Activated CD4-positive, alpha-beta T cell treated with anti-CD3 and anti-CD28 coated beads, Interleukin-2, amount 50 U/mL, for 24 hours (primary cell): Measurements from ENCODE around the gene BRD3.
"Not testable (repeated sequence)": the region's sequence is repeated elsewhere in the genome, so short reads cannot be mapped to it uniquely, and the experiment has no call there.

Experiments used
- DNase-seq, 2 donors: peaks; one replicate each; pipeline ENCODE4 v3.0.0-alpha.2; 2020; ENCODE audit warnings: low read depth in 1 of 2, low spot score in 1 of 2

Gene BRD3

GRCh38 chr9:134067904-134068743, at the start of gene BRD3:
Gene BRD3, minus strand, starts transcription at chr9:134068026. Its CDS starts 14,549 bp downstream, at chr9:134053477.
- peak; percentile 65 to 67 for DNase-seq

- no peak for DNase-seq
These were observed 44.7 kb upstream of the BRD3 start for GRCh38 chr9:134112561-134112960.

DNA sequence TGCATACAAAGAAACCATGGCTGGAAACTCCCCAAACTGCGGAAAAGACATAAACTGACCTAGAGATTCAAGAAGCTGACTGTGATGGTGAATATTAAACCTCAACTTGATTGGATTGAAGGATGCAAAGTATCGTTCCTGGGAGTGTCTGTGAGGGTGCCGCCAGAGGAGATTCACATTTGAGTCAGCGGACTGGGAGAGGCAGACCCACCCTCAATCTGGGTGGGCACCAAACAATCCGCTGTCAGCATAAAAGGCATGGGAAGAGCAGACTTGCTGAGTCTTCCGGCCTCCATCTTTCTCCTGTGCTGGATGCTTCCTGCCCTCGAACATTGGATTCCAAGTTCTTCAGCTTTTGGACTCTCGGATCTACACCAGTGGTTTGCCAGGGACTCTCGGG, 43.2 kb upstream of the BRD3 start:
- DNase-seq = no peak

DNA sequence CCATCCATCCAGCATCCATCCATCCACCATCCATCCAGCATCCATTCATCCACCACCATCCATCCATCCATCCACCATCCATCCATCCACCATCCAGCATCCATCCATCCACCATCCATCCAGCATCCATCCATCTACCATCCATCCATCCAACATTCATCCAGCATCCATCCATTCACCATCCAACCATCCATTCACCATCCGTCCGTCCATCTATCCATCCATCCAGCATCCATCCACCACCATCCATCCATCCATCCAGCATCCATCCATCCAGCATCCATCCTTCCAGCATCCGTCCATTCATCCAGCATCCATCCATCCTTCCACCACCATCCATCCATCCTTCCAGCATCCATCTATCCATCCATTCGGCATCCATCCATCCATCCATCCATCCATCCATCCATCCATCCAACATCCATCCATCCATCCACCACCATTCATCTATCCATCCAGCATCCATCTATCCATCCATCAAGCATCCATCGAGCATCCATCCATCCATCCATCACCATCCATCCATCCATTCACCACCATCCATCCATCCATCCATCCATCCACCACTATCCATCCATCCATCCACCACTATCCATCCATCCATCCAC, 35.7 kb upstream of the BRD3 start:
- no peak for DNase-seq

- no peak for DNase-seq
These were observed 33.9 kb upstream of the BRD3 start for GRCh38 chr9:134101623-134102149.

- not testable (repeated sequence) for DNase-seq
These were observed 33.3 kb upstream of the BRD3 start for GRCh38 chr9:134101133-134101532.

DNA sequence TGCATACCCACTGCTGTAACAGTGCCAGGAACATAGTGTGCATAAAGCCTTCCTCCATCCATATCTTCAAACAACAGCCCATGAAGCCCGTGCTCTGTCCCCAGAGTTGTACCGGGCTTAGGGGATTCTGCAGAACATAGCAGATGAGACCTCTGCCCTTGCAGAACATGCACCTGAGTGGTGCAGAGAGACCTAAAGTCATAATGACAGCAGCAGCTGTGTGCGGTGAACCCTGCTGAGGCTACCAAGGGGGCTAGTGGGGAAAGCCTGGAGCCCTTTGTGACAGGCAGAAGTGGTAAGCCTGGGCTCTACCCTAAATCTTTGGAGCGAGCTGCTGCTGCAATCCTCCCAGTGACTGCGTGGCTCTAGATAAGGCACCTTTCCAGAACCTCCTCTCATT, 32.2 kb upstream of the BRD3 start:
- no peak for DNase-seq

- peak; percentile 29 to 46 for DNase-seq
These were observed 31.4 kb upstream of the BRD3 start for GRCh38 chr9:134099123-134099761.

DNA sequence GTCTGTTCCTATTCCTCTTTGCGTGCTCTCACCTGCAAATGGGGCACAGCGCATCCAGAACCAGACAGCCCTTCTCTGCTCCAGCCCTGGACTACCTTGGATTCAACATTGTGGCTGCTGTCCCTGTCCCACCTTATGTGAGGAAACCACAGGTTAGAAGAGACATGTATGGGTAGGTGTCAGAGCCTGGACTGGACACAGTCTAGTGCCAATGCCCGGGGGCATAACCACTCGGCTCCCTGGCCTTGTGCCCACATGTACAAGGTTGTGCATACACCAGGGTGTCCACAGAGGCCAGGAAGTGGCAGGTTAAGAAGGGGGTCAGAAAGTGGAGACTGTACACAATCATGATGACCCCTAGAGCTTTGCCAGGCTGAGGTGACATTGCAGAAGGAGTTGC, 22.1 kb upstream of the BRD3 start:
- no peak for DNase-seq

GRCh38 chr9:134088063-134088725, 20.4 kb upstream of the BRD3 start:
- no peak for DNase-seq

DNA sequence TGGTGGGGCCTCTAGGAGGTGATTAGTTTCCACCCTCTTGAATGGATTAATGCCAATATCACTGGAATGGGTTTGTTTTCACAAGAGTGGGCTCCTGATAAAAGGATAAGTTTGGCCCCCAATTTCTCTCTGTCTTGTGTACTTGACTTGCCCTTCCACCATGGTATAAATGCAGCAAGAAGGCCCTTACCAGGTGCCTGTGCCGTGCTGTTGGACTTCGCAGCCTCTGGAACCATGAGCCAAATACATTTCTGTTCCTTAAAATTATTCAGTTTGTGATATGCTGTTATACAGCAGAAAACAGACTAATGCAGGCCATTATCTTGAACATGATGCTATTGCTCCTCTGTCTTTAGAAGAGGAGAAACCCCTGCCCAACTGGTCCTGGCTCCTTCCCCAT, 17.8 kb upstream of the BRD3 start:
- no peak for DNase-seq

- DNase-seq = no peak
These were observed 15.6 kb upstream of the BRD3 start for GRCh38 chr9:134083451-134083850.

GRCh38 chr9:134076644-134077043, 8.8 kb upstream of the BRD3 start:
- no peak for DNase-seq

DNA sequence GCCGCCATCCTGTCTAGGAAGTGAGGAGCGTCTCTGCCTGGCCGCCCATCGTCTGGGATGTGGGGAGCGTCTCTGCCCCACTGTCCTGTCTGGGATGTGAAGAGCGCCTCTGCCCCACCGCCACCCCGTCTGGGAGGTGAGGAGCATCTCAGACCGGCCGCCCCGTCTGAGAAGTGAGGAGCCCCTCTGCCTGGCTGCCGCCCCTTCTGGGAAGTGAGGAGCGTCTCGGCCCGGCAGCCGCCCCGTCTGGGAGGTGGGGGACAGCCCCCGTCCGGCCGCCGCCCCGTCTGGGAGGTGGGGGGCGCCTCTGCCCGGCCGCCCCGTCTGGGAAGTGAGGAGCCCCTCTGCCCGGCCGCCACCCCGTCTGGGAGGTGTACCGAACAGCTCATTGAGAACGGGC, 7.9 kb upstream of the BRD3 start:
- not testable (repeated sequence) for DNase-seq

DNA sequence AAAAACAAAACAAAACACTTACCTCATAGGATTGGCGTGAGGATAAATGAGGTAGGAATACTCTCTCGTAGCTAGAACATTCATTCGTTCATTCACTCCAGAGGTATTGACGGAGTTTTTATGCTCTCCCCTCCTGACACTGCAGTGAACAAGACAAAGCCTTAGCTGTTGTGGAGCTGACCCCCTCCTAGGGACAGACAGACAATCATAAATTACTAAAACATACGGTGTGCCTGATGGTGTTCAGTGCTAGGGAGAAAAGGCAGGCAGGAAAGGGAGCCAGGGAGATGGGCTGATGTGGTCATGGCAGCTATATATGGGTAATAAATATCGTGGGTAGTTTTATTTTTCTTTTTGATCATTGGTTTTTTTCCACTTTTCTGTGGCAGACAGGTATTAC, 5.7 kb upstream of the BRD3 start:
- no peak for DNase-seq

- DNase-seq = not testable (repeated sequence)
These were observed 4.9 kb upstream of the BRD3 start for GRCh38 chr9:134072683-134073082.

DNA sequence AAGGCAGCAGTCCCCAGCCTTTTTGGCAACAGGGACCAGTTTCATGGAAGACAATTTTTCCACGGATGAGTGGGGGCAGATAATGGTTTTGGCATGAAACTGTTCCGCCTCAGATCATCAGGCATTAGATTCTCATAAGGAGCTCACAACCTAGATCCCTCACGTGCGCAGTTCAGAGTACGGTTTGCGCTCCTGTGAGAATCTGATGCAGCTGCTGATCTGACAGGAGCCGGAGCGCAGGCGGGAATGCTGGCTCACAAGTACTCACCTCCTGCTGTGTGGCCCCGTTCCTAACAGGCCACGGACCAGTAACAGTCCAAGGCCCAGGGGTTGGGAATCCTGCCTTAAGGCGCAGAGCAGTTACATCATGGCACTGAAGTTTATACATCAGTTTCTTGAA, 3.3 kb upstream of the BRD3 start:
- no peak for DNase-seq

DNA sequence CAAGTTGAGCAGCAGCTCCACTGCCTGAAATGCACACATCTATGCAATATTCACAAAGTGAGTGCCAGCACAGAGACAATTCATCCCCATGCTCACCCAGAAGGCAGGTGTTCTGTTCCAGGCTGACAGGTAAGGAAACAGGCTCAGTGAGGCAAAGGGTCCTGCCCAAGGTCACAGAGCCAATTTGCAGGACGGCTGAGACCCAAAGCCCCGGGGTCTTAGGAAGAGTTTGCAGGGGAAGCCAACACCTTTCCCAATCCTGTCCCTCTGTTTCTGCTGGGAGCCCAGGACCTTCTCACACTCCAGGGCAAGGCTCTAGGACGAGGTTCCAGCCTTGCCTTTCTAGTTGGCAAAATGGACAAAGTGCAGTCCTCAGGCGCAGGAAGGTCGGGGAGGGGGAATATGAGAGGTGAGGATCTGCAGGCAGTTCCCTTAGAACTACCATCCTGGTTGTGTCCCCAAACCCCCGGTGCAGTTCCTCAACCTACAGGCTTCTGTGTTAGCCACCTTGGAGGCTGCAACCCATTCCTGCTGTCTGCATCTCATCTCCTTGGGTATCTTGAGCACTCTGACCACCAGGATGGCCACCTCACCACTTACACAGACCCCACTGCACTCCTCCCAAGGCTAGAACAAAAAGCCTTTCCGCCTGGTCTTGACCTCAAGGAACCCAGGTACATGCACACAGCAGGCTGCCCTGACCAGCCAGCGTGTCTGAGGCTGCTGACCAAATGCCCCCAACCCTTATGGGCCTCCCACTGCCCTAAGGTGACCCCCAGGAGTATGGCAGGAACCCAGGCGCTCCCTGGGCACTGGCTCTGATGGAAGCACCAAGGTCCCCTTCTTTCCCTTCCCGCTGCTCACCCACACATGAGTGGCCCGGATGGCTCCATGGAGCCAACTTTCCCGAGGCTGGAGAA, 1.9 kb upstream of the BRD3 start:
- DNase-seq = no peak

- DNase-seq = no peak
These were observed 1.1 kb upstream of the BRD3 start for GRCh38 chr9:134068744-134069479.
